GM21576 (cell line): Measurements from ENCODE around the gene ZBTB39.
"Not testable (repeated sequence)": the region's sequence is repeated elsewhere in the genome, so short reads cannot be mapped to it uniquely, and the experiment has no call there.

Experiments used
- ATAC-seq: cut with Tn5 transposase; IDR thresholded peaks from one replicate; pipeline ENCODE4 v1.9.1; 2021; ENCODE audit warnings: mild to moderate bottlenecking, moderate library complexity; ENCODE audit not compliant: unreplicated experiment

Gene ZBTB39

GRCh38 chr12:56982578-56983236, 23.6 kb downstream of the ZBTB39 start:
- not testable (repeated sequence) for ATAC-seq

- no peak for ATAC-seq
These were observed 25.3 kb downstream of the ZBTB39 start for GRCh38 chr12:56980941-56981530.

GRCh38 chr12:56980268-56980667, 26.1 kb downstream of the ZBTB39 start:
- no peak for ATAC-seq

- ATAC-seq = no peak
These were observed 26.7 kb downstream of the ZBTB39 start for GRCh38 chr12:56979628-56980027.

DNA sequence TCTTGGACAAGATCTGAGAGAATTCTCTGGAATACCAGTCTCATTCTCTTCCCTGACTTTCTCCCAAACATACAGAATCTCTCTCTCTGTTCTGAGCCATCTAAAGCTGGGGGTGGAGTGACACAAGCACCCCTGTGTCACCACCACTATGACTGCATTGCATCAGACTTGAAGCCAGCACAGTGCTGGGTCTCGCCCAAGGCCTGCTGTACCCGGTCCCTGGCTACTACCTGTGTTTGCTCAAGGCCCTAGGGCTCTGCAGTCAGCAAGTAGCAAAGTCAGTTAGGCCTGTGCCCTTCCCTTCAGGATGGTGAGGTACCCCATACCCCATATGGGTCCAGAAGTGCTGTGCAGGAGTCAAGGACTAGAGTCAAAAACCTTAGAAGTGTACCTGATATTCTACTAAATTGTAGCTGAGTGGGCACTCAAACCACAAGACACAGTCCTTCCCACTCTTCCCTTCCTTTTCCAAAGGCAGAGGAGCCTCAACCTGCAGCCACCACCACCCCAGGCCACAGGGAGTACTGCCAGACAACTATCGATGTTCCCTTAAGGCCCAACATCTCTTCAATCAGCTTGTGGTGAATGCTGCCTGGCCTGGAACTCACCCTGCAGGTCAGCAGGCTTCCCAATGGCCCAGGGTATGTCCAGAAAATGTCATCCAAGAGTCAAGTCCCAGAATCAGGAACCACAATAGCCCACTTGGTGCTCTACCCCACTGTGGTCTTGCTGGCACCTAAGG, 27.8 kb downstream of the ZBTB39 start:
- ATAC-seq = no peak

- ATAC-seq = not testable (repeated sequence)
These were observed 29.0 kb downstream of the ZBTB39 start for GRCh38 chr12:56977361-56977760.

GRCh38 chr12:56974224-56974623, 32.1 kb downstream of the ZBTB39 start:
- not testable (repeated sequence) for ATAC-seq

DNA sequence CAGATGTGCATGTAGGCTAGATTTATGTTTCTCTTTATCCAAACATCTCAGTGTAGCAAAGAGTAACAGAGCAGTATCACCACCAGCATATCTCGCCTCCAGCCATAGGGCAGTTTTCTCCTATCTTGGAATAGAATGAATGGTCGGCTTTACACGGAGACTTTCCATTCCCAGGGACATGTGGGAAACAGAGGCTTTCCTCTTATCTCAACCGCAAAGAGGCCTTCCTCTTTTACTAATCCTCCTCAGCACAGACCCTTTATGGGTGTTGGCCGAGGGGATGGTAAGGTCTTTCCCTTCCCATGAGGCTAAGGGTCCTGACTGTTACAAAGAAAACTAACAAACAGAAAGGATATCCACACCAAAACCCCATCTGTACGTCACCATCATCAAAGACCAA, 37.4 kb downstream of the ZBTB39 start:
- not testable (repeated sequence) for ATAC-seq

DNA sequence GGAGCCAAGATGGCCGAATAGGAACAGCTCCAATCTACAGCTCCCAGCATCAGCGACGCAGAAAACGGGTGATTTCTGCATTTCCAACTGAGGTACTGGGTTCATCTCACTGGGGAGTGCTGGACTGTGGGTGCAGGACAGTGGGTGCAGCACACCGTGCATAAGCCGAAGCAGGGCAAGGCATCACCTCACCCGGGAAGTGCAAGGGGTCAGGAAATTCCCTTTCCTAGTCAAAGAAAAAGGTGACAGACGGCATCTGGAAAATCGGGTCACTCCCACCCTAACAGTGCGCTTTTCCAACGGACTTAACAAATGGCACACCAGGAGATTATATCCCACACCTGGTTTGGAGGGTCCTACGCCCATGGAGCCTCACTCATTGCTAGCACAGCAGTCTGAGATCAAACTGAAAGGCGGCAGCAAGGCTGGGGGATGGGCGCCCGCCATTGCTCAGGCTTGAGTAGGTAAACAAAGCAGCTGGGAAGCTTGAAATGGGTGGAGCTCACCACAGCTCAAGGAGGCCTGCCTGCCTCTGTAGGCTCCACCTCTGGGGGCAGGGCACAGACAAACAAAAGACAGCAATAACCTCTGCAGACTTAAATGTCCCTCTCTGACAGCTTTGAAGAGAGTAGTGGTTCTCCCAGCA, 40.2 kb downstream of the ZBTB39 start:
- not testable (repeated sequence) for ATAC-seq

- ATAC-seq = not testable (repeated sequence)
These were observed 41.2 kb downstream of the ZBTB39 start for GRCh38 chr12:56965124-56965523.

DNA sequence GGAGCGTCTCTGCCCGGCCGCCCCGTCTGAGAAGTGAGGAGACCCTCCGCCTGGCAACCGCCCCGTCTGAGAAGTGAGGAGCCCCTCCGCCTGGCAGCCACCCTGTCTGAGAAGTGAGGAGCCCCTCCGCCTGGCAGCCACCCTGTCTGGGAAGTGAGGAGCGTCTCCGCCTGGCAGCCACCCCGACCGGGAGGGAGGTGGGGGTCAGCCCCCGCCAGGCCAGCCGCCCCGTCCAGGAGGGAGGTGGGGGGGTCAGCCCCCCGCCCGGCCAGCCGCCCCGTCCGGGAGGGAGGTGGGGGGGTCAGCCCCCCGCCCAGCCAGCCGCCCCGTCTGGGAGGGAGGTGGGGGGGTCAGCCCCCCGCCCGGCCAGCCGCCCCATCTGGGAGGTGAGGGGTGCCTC, 42.8 kb downstream of the ZBTB39 start:
- not testable (repeated sequence) for ATAC-seq

DNA sequence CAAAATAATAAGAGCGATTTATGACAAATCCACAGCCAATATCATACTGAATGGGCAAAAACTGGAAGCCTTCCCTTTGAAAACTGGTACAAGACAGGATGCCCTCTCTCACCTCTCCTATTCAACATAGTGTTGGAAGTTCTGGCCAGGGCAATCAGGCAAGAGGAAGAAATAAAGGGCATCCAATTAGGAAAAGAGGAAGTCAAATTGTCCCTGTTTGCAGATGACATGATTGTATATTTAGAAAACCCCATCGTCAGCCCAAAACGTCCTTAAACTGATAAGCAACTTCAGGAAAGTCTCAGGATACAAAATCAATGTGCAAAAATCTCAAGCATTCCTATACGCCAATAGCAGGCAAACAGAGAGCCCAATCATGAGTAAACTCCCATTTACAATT, 44.1 kb downstream of the ZBTB39 start:
- not testable (repeated sequence) for ATAC-seq

- ATAC-seq = no peak
These were observed 47.9 kb downstream of the ZBTB39 start for GRCh38 chr12:56958422-56958821.

- no peak for ATAC-seq
These were observed 48.9 kb downstream of the ZBTB39 start, which contains the start of gene RDH16 for GRCh38 chr12:56957229-56958052. Gene RDH16, minus strand, starts transcription at chr12:56957608. Its CDS starts 146 bp downstream, at chr12:56957462.

DNA sequence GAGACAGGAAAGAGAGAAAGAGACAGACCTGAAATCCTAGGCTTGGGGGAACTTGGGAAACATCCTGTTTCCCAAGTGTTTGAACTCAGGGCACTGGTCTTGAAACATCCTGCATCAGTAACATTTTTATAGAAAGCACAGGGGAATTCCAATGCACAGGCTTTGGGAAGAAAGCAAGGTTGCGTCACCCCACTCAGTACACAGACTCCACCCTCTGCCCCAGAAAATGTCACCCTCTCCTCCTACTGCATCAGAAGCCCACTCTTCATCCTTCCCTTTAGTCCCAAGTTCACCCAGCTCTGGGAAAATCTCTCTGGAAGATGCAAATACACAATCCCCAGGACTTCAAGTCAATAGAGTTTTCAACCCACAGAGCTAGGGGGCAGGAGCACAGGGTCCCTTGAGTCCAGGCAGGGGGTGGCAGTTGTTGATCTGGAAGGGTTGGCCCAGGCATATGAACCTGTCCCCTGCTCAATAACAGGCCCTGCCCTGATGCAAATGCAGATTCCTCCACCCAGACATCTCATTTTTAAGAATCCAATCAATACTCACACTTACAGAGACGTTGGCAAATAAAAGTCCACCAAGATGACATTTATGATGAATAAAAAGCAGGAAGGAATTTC, 50.6 kb downstream of the ZBTB39 start:
- no peak for ATAC-seq

DNA sequence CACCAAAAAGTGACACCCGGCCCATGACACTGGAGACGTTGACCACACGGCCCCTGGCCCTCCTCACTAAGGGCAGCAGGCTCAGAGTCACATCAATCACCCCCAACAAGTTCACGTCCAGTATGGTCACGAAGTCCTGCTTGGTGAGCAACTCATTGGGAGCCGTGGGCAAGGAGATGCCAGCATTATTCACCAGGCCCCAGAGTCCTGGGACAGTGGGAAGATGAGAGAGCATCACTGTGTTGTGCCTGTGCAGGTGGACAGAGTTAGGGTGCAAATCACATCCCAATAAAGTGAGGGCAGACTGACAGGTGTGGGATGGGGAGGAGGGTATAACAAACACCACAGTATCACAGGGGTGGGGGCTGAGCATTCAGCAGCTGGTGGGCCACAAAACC, 51.4 kb downstream of the ZBTB39 start:
- ATAC-seq = no peak

DNA sequence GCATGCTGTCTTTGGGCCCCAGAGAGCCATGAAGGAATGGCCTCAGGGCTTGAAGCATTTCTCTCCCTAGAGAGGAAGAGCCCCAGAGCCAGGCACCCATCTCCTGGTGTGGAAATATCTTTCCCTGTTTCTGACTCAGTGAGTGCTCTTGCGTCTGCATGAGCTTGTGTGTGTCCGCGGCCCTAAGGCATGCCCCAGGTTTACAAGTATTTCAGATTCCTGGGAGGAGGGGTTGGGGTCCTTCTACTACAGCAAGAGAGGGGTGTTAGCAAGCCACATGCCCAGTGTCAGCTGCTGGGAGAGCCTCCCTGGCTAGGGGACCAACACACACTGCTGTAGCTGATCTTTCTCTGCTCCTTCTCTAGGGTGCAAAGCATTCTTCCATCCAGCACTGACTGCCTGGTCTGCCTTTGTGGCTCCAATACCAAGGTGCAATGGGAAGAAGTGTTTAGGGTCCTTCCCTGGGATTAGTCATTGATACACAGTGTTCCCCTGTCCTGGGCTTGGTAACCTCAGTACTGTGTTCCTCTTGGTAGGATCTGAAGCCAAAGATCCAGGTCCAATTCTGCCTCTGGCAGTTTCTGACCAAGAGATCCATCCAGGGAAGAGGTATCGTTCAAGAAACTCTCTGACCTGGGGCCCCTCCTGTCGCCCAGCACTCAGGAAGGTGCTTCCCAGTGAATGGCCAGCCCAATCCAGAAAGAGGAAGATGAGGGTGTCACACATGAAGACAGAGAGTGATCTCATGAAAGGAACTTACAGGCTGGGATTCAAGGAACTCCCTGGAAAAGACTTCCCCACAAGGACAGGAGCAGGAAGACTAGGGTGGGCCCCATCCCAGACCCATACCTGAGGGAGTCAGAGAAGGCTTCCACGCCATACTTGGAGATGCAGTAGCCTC, 52.0 kb downstream of the ZBTB39 start:
- ATAC-seq = no peak

GRCh38 chr12:56953314-56953713, 53.0 kb downstream of the ZBTB39 start:
- ATAC-seq = no peak
